HG03103 (cell line): ENCODE data around the gene SPAG16.
"Not testable (repeated sequence)": the region's sequence is repeated elsewhere in the genome, so short reads cannot be mapped to it uniquely, and the experiment has no call there.

ENCODE experiments used
- ATAC-seq: cut with Tn5 transposase; IDR thresholded peaks from one replicate; pipeline ENCODE4 v1.9.1; 2021; ENCODE audit warnings: low read depth; ENCODE audit not compliant: unreplicated experiment

The SPAG16 gene

GRCh38 chr2:214050731-214051130 is 766.5 kb downstream of the SPAG16 start:
- no peak for ATAC-seq

GRCh38 chr2:214051585-214051984 is 767.3 kb downstream of the SPAG16 start:
- no peak for ATAC-seq

- no peak for ATAC-seq
These were observed 768.0 kb downstream of the SPAG16 start for GRCh38 chr2:214052235-214052634.

GRCh38 chr2:214057986-214058385 is 773.7 kb downstream of the SPAG16 start:
- no peak for ATAC-seq

- ATAC-seq = not testable (repeated sequence)
These were observed 778.0 kb downstream of the SPAG16 start for GRCh38 chr2:214062279-214062678.

- no peak for ATAC-seq
These were observed 780.2 kb downstream of the SPAG16 start for GRCh38 chr2:214064471-214064870.

- no peak for ATAC-seq
These were observed 782.6 kb downstream of the SPAG16 start for GRCh38 chr2:214066862-214067261.

GRCh38 chr2:214069254-214069653 is 785.0 kb downstream of the SPAG16 start:
- ATAC-seq = no peak

- ATAC-seq = no peak
These were observed 791.2 kb downstream of the SPAG16 start for GRCh38 chr2:214075456-214075855.

GRCh38 chr2:214076527-214076926 is 792.3 kb downstream of the SPAG16 start:
- no peak for ATAC-seq

GRCh38 chr2:214077727-214078126 is 793.5 kb downstream of the SPAG16 start:
- no peak for ATAC-seq

- no peak for ATAC-seq
These were observed 794.8 kb downstream of the SPAG16 start for GRCh38 chr2:214079032-214079431.

GRCh38 chr2:214088536-214088935 is 804.3 kb downstream of the SPAG16 start:
- no peak for ATAC-seq

- no peak for ATAC-seq
These were observed 812.0 kb downstream of the SPAG16 start for GRCh38 chr2:214096208-214096715.

- ATAC-seq = no peak
These were observed 814.5 kb downstream of the SPAG16 start for GRCh38 chr2:214098811-214099210.

- ATAC-seq = no peak
These were observed 816.2 kb downstream of the SPAG16 start for GRCh38 chr2:214100488-214100887.

- no peak for ATAC-seq
These were observed 819.2 kb downstream of the SPAG16 start for GRCh38 chr2:214103276-214104001.

GRCh38 chr2:214104219-214104618 is 820.0 kb downstream of the SPAG16 start:
- ATAC-seq = no peak

GRCh38 chr2:214104967-214105366 is 820.7 kb downstream of the SPAG16 start:
- ATAC-seq = no peak

- no peak for ATAC-seq
These were observed 823.5 kb downstream of the SPAG16 start for GRCh38 chr2:214107726-214108125.

GRCh38 chr2:214108598-214108997 is 824.3 kb downstream of the SPAG16 start:
- no peak for ATAC-seq

- ATAC-seq = no peak
These were observed 832.8 kb downstream of the SPAG16 start for GRCh38 chr2:214117054-214117453.
